Mesenchymal stem cell (in vitro differentiated cells and primary cell): ENCODE results near the gene OR10Z1.

Source experiments
- DNase-seq: peaks from one replicate; pipeline ENCODE4 v3.0.0-alpha.2; 2013
- H2AFZ ChIP-seq: one replicate; pipeline ENCODE4 v1.6.1; 2013; ENCODE audit warnings: low read depth, mild to moderate bottlenecking, control low read depth, inconsistent platforms, low read length, moderate library complexity
- H2AK5ac ChIP-seq: 2 replicates; pipeline ENCODE4 v1.6.1; 2013; ENCODE audit warnings: low read length, moderate library complexity, mild to moderate bottlenecking, inconsistent platforms; ENCODE audit not compliant: severe bottlenecking
- H2BK120ac ChIP-seq: one replicate; pipeline ENCODE4 v1.6.1; 2013; ENCODE audit warnings: low read depth, mild to moderate bottlenecking, inconsistent platforms, low read length, moderate library complexity
- H2BK12ac ChIP-seq, 2 experiments: one replicate each; pipeline ENCODE4 v1.6.1; 2013; ENCODE audit warnings: inconsistent platforms in 2 of 2, low read length in 2 of 2, mild to moderate bottlenecking in 2 of 2, moderate library complexity in 2 of 2, control low read depth in 1 of 2
- H2BK15ac ChIP-seq: one replicate; pipeline ENCODE4 v1.6.1; 2013; ENCODE audit warnings: mild to moderate bottlenecking, low read depth, inconsistent platforms; ENCODE audit not compliant: poor library complexity, severe bottlenecking
- H2BK5ac ChIP-seq: 2 replicates; pipeline ENCODE4 v1.6.1; 2013; ENCODE audit warnings: low read depth, mild to moderate bottlenecking, low read length, control low read depth, inconsistent platforms; ENCODE audit not compliant: poor library complexity, severe bottlenecking
- H3K14ac ChIP-seq, 2 experiments: one replicate each; pipeline ENCODE4 v1.6.1; 2013; ENCODE audit warnings: inconsistent platforms in 2 of 2, low read length in 2 of 2, control low read depth in 1 of 2, mild to moderate bottlenecking in 1 of 2, moderate library complexity in 1 of 2
- H3K18ac ChIP-seq, 2 experiments: one replicate each; pipeline ENCODE4 v1.6.1; 2013; ENCODE audit warnings: inconsistent platforms in 2 of 2, low read length in 2 of 2, control low read depth in 1 of 2, low read depth in 1 of 2, mild to moderate bottlenecking in 1 of 2
- H3K23ac ChIP-seq, 2 experiments: one replicate each; pipeline ENCODE4 v1.6.1; 2013; ENCODE audit warnings: inconsistent platforms in 2 of 2, low read length in 2 of 2, mild to moderate bottlenecking in 2 of 2, moderate library complexity in 2 of 2, control low read depth in 1 of 2
- H3K27ac ChIP-seq: 2 replicates; pipeline ENCODE4 v1.5.1; 2013; ENCODE audit warnings: mild to moderate bottlenecking, moderate library complexity, low read length, control low read depth, inconsistent platforms; ENCODE audit not compliant: poor library complexity, severe bottlenecking
- H3K27me3 ChIP-seq, 2 experiments: 2 replicates each; pipeline versions ENCODE4 v1.6.1 to v1.7.0; 2013; ENCODE audit warnings: low read length in 2 of 2, mild to moderate bottlenecking in 2 of 2, moderate library complexity in 2 of 2, control low read depth in 1 of 2, inconsistent platforms in 1 of 2; ENCODE audit not compliant: control insufficient read depth in 1 of 2, insufficient read depth in 1 of 2
- H3K36me3 ChIP-seq, 2 experiments: 2 replicates each; pipeline versions ENCODE4 v1.6.1 to v1.7.0; 2013; ENCODE audit warnings: low read length in 2 of 2, control low read depth in 1 of 2, inconsistent platforms in 1 of 2, low read depth in 1 of 2, mild to moderate bottlenecking in 1 of 2; ENCODE audit not compliant: insufficient read depth in 2 of 2, control insufficient read depth in 1 of 2
- H3K4ac ChIP-seq, 2 experiments: one replicate each; pipeline ENCODE4 v1.6.1; 2013; ENCODE audit warnings: inconsistent platforms in 2 of 2, low read length in 2 of 2, mild to moderate bottlenecking in 2 of 2, moderate library complexity in 2 of 2, control low read depth in 1 of 2, low read depth in 1 of 2
- H3K4me1 ChIP-seq: 2 replicates; pipeline ENCODE4 v1.6.1; 2013; ENCODE audit warnings: low read depth, low read length, control low read depth; ENCODE audit not compliant: control insufficient read depth, insufficient read depth
- H3K4me2 ChIP-seq: 2 replicates; pipeline ENCODE4 v1.6.1; 2013; ENCODE audit warnings: low read length, mild to moderate bottlenecking, inconsistent platforms; ENCODE audit not compliant: poor library complexity, severe bottlenecking
- H3K4me3 ChIP-seq, 2 experiments: 2 replicates each; pipeline versions ENCODE4 v1.5.1 to v1.7.0; 2013; ENCODE audit warnings: low read length in 2 of 2, mild to moderate bottlenecking in 2 of 2, control low read depth in 1 of 2, low read depth in 1 of 2; ENCODE audit not compliant: insufficient read depth in 1 of 2
- H3K79me1 ChIP-seq: replicated peaks from 2 replicates; pipeline ENCODE4 v1.6.1; 2013; ENCODE audit warnings: mild to moderate bottlenecking, control low read depth, low read length, inconsistent platforms; ENCODE audit not compliant: poor library complexity, severe bottlenecking
- H3K9ac ChIP-seq: 2 replicates; pipeline ENCODE4 v1.7.0; 2013; ENCODE audit warnings: mild to moderate bottlenecking, low read length, moderate library complexity
- H3K9me3 ChIP-seq: 2 replicates; pipeline ENCODE4 v1.7.0; 2013; ENCODE audit warnings: mild to moderate bottlenecking, low read length; ENCODE audit not compliant: control insufficient read depth
- H4K8ac ChIP-seq: one replicate; pipeline ENCODE4 v1.6.1; 2013; ENCODE audit warnings: inconsistent platforms, mild to moderate bottlenecking, low read length, moderate library complexity
- H4K91ac ChIP-seq: one replicate; pipeline ENCODE4 v1.6.1; 2013; ENCODE audit warnings: mild to moderate bottlenecking, low read length, inconsistent platforms
- WGBS: methylation state at CpG from one replicate; pipeline ENCODE4 v1.1.7; 2013; ENCODE audit warnings: mixed read lengths; 5-methylcytosine and 5-hydroxymethylcytosine counted together

Gene OR10Z1

GRCh38 chr1:158654086-158654485, 49.0 kb downstream of the OR10Z1 start:
- H3K14ac ChIP-seq: no peak overlapping the region
- no peaks in the 10 kb centered on the region for H3K27me3 ChIP-seq
- H3K36me3 ChIP-seq: no peaks in the 10 kb centered on the region
- no peak overlapping the region for H4K91ac ChIP-seq
- H3K23ac ChIP-seq: no peak overlapping the region
- H3K4me2 ChIP-seq: no peak overlapping the region
- H3K79me1 ChIP-seq: no peaks in the 10 kb centered on the region
- no peak overlapping the region for H2AFZ ChIP-seq
- H3K9ac ChIP-seq: no peak overlapping the region
- no peak overlapping the region for H2BK15ac ChIP-seq
- no peak overlapping the region for H3K18ac ChIP-seq
- no peaks in the 10 kb centered on the region for H3K4me1 ChIP-seq
- no peak overlapping the region for H2AK5ac ChIP-seq
- no peak overlapping the region for H4K8ac ChIP-seq
- H3K9me3 ChIP-seq: no peaks in the 10 kb centered on the region
- H2BK5ac ChIP-seq: no peak overlapping the region
- no peak overlapping the region for H2BK12ac ChIP-seq
- H3K27ac ChIP-seq: no peak overlapping the region
- no peak overlapping the region for H3K4ac ChIP-seq
- H2BK120ac ChIP-seq: no peak overlapping the region
- no peak overlapping the region for H3K4me3 ChIP-seq
- DNase-seq: no peak

- Histone ChIP-seq H3K23ac (no peak overlapping the region), H2AK5ac (no peak overlapping the region), H4K8ac (no peak overlapping the region), H2BK15ac (no peak overlapping the region), H2AFZ (no peak overlapping the region), H3K27me3 (no peaks in the 10 kb centered on the region), H3K9ac (no peak overlapping the region), H2BK12ac (no peak overlapping the region), H2BK120ac (no peak overlapping the region), H3K36me3 (no peaks in the 10 kb centered on the region), H3K79me1 (no peaks in the 10 kb centered on the region), H3K4ac (no peak overlapping the region), H3K14ac (no peak overlapping the region), H3K4me1 (no peaks in the 10 kb centered on the region), H3K18ac (no peak overlapping the region), H3K27ac (no peak overlapping the region), H4K91ac (no peak overlapping the region), H3K4me2 (no peak overlapping the region), H3K9me3 (no peaks in the 10 kb centered on the region), H2BK5ac (no peak overlapping the region), H3K4me3 (no peak overlapping the region)
- 67% methylated on average over 6 of the region's 6 CpGs for WGBS
- DNase-seq: no peak
These were observed 49.5 kb downstream of the OR10Z1 start for GRCh38 chr1:158654571-158654970.
